HL-60 (cell line): Measurements from ENCODE around the gene DAND5.

ENCODE experiments used
- DNase-seq, 2 experiments: peaks; one replicate each; pipeline ENCODE4 v3.0.0-alpha.2; 2010 to 2020; ENCODE audit warnings: low read depth in 1 of 2, low spot score in 1 of 2
- H3K27ac ChIP-seq: fragments of 250-450 bp; sonication (Bioruptor Pico); replicated peaks from 2 replicates; pipeline ENCODE4 v1.5.1; 2020; ENCODE audit warnings: mild to moderate bottlenecking, moderate library complexity
- H3K27me3 ChIP-seq: fragments of 250-450 bp; sonication (Bioruptor Pico); 2 replicates; pipeline ENCODE4 v1.5.1; 2021; ENCODE audit warnings: mild to moderate bottlenecking, moderate library complexity; ENCODE audit not compliant: insufficient read depth, poor library complexity, severe bottlenecking
- H3K4me3 ChIP-seq: replicated peaks from 2 replicates; pipeline ENCODE4 v1.5.1; 2011; ENCODE audit warnings: mild to moderate bottlenecking, control low read depth, low read length; ENCODE audit not compliant: insufficient read depth
- GABPA ChIP-seq: IDR thresholded peaks from 2 replicates; pipeline ENCODE4 v1.6.1; 2012; ENCODE audit warnings: low read depth
- POLR2AphosphoS5 ChIP-seq: IDR thresholded peaks from 2 replicates; pipeline ENCODE4 v1.6.1; 2012; ENCODE audit warnings: low read depth
- SPI1 ChIP-seq: IDR thresholded peaks from 2 replicates; pipeline ENCODE4 v1.6.1; 2012; ENCODE audit warnings: low read depth, mild to moderate bottlenecking, borderline replicate concordance
- TF ChIP-seq, protein P1 (sequence below): IDR thresholded peaks from 2 replicates; pipeline ENCODE4 v1.6.1; 2012; ENCODE audit warnings: low read depth; ENCODE audit not compliant: insufficient replicate concordance
- TF ChIP-seq, protein P2 (sequence below): IDR thresholded peaks from one replicate; pipeline ENCODE4 v1.5.1; 2011; ENCODE audit warnings: low read length, control low read depth, inconsistent platforms; ENCODE audit not compliant: insufficient read depth

The DAND5 gene

DNA sequence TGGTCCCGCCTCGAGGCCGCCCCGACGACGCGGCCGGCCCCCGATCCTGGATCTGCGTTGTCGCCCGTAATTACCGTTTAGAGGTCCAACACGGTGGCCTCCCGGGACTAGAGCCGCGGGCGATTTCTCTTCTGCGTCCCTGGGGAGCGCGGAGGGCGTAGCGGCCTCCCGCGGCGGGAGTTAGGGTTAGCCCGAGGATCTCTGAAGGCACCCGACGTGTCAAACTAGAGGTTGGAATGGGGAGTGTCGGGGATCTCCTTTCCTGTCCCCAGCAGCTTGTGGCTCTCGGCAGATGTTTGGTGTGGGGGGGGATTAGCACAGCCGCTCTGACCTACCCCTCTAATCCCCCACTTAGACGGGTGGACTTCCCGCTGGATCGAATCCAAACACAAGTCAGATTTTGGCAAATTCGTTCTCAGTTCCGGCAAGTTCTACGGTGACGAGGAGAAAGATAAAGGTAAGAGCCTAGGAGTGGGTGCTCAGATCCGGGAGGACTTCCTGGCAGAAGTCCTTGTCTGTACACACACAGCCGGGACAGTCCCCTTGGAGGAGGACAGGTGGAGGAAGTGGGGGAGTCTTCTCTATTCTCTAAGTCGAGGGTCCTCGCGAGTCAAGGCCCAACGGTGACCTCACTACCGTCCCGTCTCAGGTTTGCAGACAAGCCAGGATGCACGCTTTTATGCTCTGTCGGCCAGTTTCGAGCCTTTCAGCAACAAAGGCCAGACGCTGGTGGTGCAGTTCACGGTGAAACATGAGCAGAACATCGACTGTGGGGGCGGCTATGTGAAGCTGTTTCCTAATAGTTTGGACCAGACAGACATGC lies 30.4 kb upstream of the DAND5 start:
- DNase-seq: no peak
- TF ChIP-seq, protein P1, sequence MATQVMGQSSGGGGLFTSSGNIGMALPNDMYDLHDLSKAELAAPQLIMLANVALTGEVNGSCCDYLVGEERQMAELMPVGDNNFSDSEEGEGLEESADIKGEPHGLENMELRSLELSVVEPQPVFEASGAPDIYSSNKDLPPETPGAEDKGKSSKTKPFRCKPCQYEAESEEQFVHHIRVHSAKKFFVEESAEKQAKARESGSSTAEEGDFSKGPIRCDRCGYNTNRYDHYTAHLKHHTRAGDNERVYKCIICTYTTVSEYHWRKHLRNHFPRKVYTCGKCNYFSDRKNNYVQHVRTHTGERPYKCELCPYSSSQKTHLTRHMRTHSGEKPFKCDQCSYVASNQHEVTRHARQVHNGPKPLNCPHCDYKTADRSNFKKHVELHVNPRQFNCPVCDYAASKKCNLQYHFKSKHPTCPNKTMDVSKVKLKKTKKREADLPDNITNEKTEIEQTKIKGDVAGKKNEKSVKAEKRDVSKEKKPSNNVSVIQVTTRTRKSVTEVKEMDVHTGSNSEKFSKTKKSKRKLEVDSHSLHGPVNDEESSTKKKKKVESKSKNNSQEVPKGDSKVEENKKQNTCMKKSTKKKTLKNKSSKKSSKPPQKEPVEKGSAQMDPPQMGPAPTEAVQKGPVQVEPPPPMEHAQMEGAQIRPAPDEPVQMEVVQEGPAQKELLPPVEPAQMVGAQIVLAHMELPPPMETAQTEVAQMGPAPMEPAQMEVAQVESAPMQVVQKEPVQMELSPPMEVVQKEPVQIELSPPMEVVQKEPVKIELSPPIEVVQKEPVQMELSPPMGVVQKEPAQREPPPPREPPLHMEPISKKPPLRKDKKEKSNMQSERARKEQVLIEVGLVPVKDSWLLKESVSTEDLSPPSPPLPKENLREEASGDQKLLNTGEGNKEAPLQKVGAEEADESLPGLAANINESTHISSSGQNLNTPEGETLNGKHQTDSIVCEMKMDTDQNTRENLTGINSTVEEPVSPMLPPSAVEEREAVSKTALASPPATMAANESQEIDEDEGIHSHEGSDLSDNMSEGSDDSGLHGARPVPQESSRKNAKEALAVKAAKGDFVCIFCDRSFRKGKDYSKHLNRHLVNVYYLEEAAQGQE: peak; percentile 69
- TF ChIP-seq GABPA: no peak; the same call in 1 of the 2 replicates
- TF ChIP-seq, protein P2, sequence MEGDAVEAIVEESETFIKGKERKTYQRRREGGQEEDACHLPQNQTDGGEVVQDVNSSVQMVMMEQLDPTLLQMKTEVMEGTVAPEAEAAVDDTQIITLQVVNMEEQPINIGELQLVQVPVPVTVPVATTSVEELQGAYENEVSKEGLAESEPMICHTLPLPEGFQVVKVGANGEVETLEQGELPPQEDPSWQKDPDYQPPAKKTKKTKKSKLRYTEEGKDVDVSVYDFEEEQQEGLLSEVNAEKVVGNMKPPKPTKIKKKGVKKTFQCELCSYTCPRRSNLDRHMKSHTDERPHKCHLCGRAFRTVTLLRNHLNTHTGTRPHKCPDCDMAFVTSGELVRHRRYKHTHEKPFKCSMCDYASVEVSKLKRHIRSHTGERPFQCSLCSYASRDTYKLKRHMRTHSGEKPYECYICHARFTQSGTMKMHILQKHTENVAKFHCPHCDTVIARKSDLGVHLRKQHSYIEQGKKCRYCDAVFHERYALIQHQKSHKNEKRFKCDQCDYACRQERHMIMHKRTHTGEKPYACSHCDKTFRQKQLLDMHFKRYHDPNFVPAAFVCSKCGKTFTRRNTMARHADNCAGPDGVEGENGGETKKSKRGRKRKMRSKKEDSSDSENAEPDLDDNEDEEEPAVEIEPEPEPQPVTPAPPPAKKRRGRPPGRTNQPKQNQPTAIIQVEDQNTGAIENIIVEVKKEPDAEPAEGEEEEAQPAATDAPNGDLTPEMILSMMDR: no peak
- no peak for TF ChIP-seq SPI1
- TF ChIP-seq POLR2AphosphoS5: peak; percentile 59
- Histone ChIP-seq H3K27me3 (no peaks in the 10 kb centered on the region), H3K27ac (peak overlapping the region; percentile 97), H3K4me3 (peak overlapping the region; percentile 78)

DNA sequence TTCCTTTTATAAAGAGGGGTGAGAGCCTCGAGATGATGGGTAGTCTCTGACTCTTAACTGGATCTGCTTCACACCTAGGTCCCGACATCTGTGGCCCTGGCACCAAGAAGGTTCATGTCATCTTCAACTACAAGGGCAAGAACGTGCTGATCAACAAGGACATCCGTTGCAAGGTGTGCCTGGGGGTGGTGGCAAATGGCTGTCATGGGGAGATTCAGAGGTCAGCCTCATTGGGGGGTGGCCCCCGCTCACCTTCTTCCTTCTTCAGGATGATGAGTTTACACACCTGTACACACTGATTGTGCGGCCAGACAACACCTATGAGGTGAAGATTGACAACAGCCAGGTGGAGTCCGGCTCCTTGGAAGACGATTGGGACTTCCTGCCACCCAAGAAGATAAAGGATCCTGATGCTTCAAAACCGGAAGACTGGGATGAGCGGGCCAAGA lies 29.4 kb upstream of the DAND5 start:
- DNase-seq: peak in 1 of 2 experiments; percentile 71
- H3K27me3 ChIP-seq: no peaks in the 10 kb centered on the region
- TF ChIP-seq, protein P1: no peak
- TF ChIP-seq POLR2AphosphoS5: peak; percentile 78
- no peak for TF ChIP-seq GABPA
- no peak for TF ChIP-seq SPI1
- TF ChIP-seq, protein P2: no peak

DNA sequence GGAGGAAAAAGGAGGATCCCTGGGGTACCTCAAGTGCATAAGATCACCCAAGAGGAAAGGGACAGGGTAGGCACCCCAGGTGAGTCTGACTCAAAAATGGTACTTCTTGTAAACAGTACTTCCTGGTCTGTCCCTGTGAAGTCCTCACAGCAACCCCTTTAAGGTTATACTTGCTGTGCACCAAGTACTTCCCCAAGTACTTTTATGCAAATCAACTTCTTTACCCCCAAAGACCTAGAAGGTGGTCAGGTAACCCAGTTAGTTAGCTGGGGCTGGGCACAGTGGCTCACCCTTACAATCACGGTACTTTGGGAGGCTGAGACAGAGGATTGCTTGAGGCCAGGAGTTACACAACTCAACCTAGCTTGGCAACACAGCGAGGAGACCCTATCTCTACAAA lies 28.5 kb upstream of the DAND5 start:
- no peaks in the 10 kb centered on the region for H3K27me3 ChIP-seq
- DNase-seq: no peak
- peak overlapping the region; percentile 78 for H3K4me3 ChIP-seq
- H3K27ac ChIP-seq: peak overlapping the region; percentile 97
- TF ChIP-seq, protein P1: no peak
- TF ChIP-seq, protein P2: no peak
- TF ChIP-seq GABPA: no peak
- TF ChIP-seq POLR2AphosphoS5: no peak
- no peak for TF ChIP-seq SPI1

More for the DNA sequence above, 29.4 kb upstream of the DAND5 start:
- H3K4me3 ChIP-seq: peak overlapping the region; percentile 78
- peak overlapping the region; percentile 97 for H3K27ac ChIP-seq
